Tibial nerve (tissue), 4 donors: ENCODE results near the gene DPM3.

Source experiments
- EP300 ChIP-seq, 2 donors: sonication (generic); formaldehyde crosslinking; IDR thresholded peaks; one replicate each; pipeline ENCODE4 v1.6.1; 2017; ENCODE audit warnings: antibody characterized with exemption in 2 of 2, mild to moderate bottlenecking in 1 of 2
- POLR2A ChIP-seq, 2 donors: fragments of 450-650 bp; IDR thresholded peaks; one replicate each; pipeline ENCODE4 v1.6.1; 2017; ENCODE audit warnings: antibody characterized with exemption in 2 of 2, mild to moderate bottlenecking in 2 of 2, moderate library complexity in 2 of 2
- TF ChIP-seq, protein P1 (sequence below), 5 experiments: fragments of 200-600 bp in 3 of 5; fragments of 450-650 bp in 2 of 5; sonication (generic) in 3 of 5; IDR thresholded peaks; one replicate each; pipeline ENCODE4 v1.5.1; 2016 to 2019; ENCODE audit warnings: antibody characterized with exemption in 5 of 5, mild to moderate bottlenecking in 3 of 5, moderate library complexity in 2 of 5

DNA sequence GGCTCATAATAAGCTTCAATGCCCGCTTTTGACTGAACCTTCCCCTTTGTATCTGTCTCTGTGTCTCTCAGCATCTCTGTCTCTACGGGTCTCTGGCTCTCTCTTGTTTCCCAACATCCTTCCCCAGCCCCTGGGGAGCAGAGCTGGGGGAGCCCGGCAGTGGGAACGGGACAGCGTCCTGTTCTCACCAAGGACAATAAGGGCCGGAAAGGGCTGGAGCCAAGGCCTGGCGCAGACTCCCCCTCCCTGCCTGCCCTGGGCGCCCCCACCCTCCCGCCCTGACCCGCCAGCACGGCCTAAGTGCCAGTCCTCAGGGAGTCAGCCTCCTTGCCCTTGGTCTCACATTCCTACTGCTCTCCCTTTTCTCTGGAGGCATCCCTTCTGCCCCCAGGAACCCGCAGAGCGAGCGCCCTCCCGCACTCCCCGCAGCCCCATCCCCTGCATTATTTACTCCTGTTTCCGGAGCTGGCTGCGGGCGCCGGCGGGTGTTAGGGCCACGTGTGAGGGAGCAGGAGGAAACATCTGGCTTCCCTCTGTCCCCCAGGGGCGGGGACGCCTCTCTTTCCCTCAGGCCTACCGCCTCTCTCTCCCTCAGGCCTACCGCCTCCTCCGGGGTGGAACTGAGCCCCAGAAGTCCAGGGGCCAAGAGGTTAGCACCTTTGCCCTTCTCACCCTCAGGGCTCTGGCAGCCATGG is 26.3 kb upstream of the DPM3 start:
- TF ChIP-seq POLR2A (IDR thresholded peaks at IDR 0.05): no peak
- TF ChIP-seq, protein P1, sequence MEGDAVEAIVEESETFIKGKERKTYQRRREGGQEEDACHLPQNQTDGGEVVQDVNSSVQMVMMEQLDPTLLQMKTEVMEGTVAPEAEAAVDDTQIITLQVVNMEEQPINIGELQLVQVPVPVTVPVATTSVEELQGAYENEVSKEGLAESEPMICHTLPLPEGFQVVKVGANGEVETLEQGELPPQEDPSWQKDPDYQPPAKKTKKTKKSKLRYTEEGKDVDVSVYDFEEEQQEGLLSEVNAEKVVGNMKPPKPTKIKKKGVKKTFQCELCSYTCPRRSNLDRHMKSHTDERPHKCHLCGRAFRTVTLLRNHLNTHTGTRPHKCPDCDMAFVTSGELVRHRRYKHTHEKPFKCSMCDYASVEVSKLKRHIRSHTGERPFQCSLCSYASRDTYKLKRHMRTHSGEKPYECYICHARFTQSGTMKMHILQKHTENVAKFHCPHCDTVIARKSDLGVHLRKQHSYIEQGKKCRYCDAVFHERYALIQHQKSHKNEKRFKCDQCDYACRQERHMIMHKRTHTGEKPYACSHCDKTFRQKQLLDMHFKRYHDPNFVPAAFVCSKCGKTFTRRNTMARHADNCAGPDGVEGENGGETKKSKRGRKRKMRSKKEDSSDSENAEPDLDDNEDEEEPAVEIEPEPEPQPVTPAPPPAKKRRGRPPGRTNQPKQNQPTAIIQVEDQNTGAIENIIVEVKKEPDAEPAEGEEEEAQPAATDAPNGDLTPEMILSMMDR (IDR thresholded peaks at IDR 0.05): no peak
- TF ChIP-seq EP300 (IDR thresholded peaks at IDR 0.05): peak in 1 of 2 donors; percentile 25
